H9 (cell line): Measurements from ENCODE around the gene CDH4. TPM values are rescaled to one million over a fixed set of nuclear protein-coding genes. Genes with fewer than 3 reads are reported as not detected.

ENCODE experiments used
- DNase-seq: peaks from one replicate; pipeline ENCODE4 v3.0.0-alpha.2; 2017
- H2AFZ ChIP-seq: one replicate; pipeline ENCODE4 v1.6.1; 2013; ENCODE audit warnings: mild to moderate bottlenecking, low read length, control low read depth, moderate library complexity
- H2AK5ac ChIP-seq: 2 replicates; pipeline ENCODE4 v1.6.1; 2013; ENCODE audit warnings: low read length, control low read depth, mixed read lengths; ENCODE audit not compliant: insufficient read length
- H2BK120ac ChIP-seq: one replicate; pipeline ENCODE4 v1.6.1; 2013; ENCODE audit warnings: low read depth, mild to moderate bottlenecking, low read length, control low read depth, inconsistent platforms; ENCODE audit not compliant: poor library complexity, severe bottlenecking
- H2BK12ac ChIP-seq: 2 replicates; pipeline ENCODE4 v1.6.1; 2013; ENCODE audit warnings: low read length, control low read depth, mixed read lengths, low read depth; ENCODE audit not compliant: insufficient read length
- H2BK15ac ChIP-seq: 2 replicates; pipeline ENCODE4 v1.6.1; 2013; ENCODE audit warnings: low read depth, low read length, control low read depth
- H2BK20ac ChIP-seq: one replicate; pipeline ENCODE4 v1.6.1; 2013; ENCODE audit warnings: low read depth, mild to moderate bottlenecking, low read length, control low read depth, inconsistent platforms; ENCODE audit not compliant: poor library complexity, severe bottlenecking
- H2BK5ac ChIP-seq: 2 replicates; pipeline ENCODE4 v1.6.1; 2013; ENCODE audit warnings: low read length, control low read depth, mixed read lengths; ENCODE audit not compliant: insufficient read length
- H3K14ac ChIP-seq: 2 replicates; pipeline ENCODE4 v1.6.1; 2013; ENCODE audit warnings: low read length, control low read depth; ENCODE audit not compliant: insufficient read depth
- H3K18ac ChIP-seq: 2 replicates; pipeline ENCODE4 v1.6.1; 2013; ENCODE audit warnings: low read depth, mild to moderate bottlenecking, mixed read lengths, low read length, control low read depth; ENCODE audit not compliant: insufficient read length
- H3K23ac ChIP-seq: 2 replicates; pipeline ENCODE4 v1.6.1; 2013; ENCODE audit warnings: low read length, control low read depth, mixed read lengths, low read depth; ENCODE audit not compliant: insufficient read length
- H3K23me2 ChIP-seq: 2 replicates; pipeline ENCODE4 v1.6.1; 2013; ENCODE audit warnings: low read depth, mild to moderate bottlenecking, mixed read lengths, low read length, control low read depth; ENCODE audit not compliant: insufficient read length, poor library complexity, severe bottlenecking
- H3K27ac ChIP-seq: 2 replicates; pipeline ENCODE4 v1.5.1; 2013; ENCODE audit warnings: low read length, control low read depth, mixed read lengths, low read depth; ENCODE audit not compliant: insufficient read length
- H3K27me3 ChIP-seq: 2 replicates; pipeline ENCODE4 v1.6.1; 2013; ENCODE audit warnings: low read length, control low read depth, inconsistent platforms; ENCODE audit not compliant: insufficient read depth
- H3K4ac ChIP-seq: 2 replicates; pipeline ENCODE4 v1.6.1; 2013; ENCODE audit warnings: low read depth, mild to moderate bottlenecking, control low read depth, inconsistent platforms, low read length, moderate library complexity
- H3K4me1 ChIP-seq: 2 replicates; pipeline ENCODE4 v1.6.1; 2013; ENCODE audit warnings: low read length, control low read depth, inconsistent platforms; ENCODE audit not compliant: insufficient read depth
- H3K4me2 ChIP-seq: 2 replicates; pipeline ENCODE4 v1.6.1; 2013; ENCODE audit warnings: low read length, control low read depth, mixed read lengths; ENCODE audit not compliant: insufficient read length, insufficient read depth
- H3K56ac ChIP-seq: 2 replicates; pipeline ENCODE4 v1.6.1; 2013; ENCODE audit warnings: low read depth, mild to moderate bottlenecking, mixed read lengths, low read length, control low read depth; ENCODE audit not compliant: insufficient read length
- H3K79me1 ChIP-seq: 2 replicates; pipeline ENCODE4 v1.6.1; 2013; ENCODE audit warnings: low read depth, mild to moderate bottlenecking, moderate library complexity, low read length, control low read depth, inconsistent platforms; ENCODE audit not compliant: insufficient read depth, poor library complexity, severe bottlenecking
- H3K79me2 ChIP-seq: 2 replicates; pipeline ENCODE4 v1.6.1; 2013; ENCODE audit warnings: low read length, control low read depth, inconsistent platforms; ENCODE audit not compliant: insufficient read depth
- H3K9ac ChIP-seq: 2 replicates; pipeline ENCODE4 v1.6.1; 2013; ENCODE audit warnings: low read length, control low read depth, mixed read lengths; ENCODE audit not compliant: insufficient read length; ENCODE audit errors: extremely low read depth
- H3K9me3 ChIP-seq: one replicate; pipeline ENCODE4 v1.6.1; 2013; ENCODE audit warnings: low read depth, low read length, inconsistent platforms; ENCODE audit not compliant: control insufficient read depth
- H3T11ph ChIP-seq: one replicate; pipeline ENCODE4 v1.6.1; 2013; ENCODE audit warnings: mild to moderate bottlenecking, low read length, control low read depth, inconsistent platforms
- H4K20me1 ChIP-seq: one replicate; pipeline ENCODE4 v1.6.1; 2013; ENCODE audit not compliant: control insufficient read depth, insufficient read length, insufficient read depth
- H4K5ac ChIP-seq: 2 replicates; pipeline ENCODE4 v1.6.1; 2013; ENCODE audit warnings: low read depth, mild to moderate bottlenecking, mixed read lengths, low read length, control low read depth; ENCODE audit not compliant: insufficient read length
- H4K8ac ChIP-seq: replicated peaks from 2 replicates; pipeline ENCODE4 v1.6.1; 2013; ENCODE audit warnings: low read length, control low read depth, mixed read lengths, low read depth; ENCODE audit not compliant: insufficient read length
- H4K91ac ChIP-seq: 2 replicates; pipeline ENCODE4 v1.6.1; 2013; ENCODE audit warnings: low read depth, mild to moderate bottlenecking, moderate library complexity, mixed read lengths, low read length, control low read depth; ENCODE audit not compliant: insufficient read length
- H3K27ac Mint-ChIP-seq, 3 experiments: 2 replicates in 2 of 3; 3 replicates in 1 of 3; pipeline ENCODE4 v1.8.0; 2020 to 2021; ENCODE audit warnings: mixed read lengths in 3 of 3, mild to moderate bottlenecking in 1 of 3, moderate library complexity in 1 of 3
- H3K27me3 Mint-ChIP-seq: 2 replicates; pipeline ENCODE4 v1.8.0; 2021; ENCODE audit warnings: low read depth, mild to moderate bottlenecking, moderate library complexity, mixed read lengths
- H3K36me3 Mint-ChIP-seq, 3 experiments: 2 replicates in 2 of 3; 3 replicates in 1 of 3; pipeline ENCODE4 v1.8.0; 2020 to 2021; ENCODE audit warnings: low read depth in 3 of 3, mixed read lengths in 3 of 3; ENCODE audit not compliant: insufficient read depth in 1 of 3
- H3K4me1 Mint-ChIP-seq, 2 experiments: 2 replicates each; pipeline ENCODE4 v1.8.0; 2020; ENCODE audit warnings: mixed read lengths in 2 of 2
- H3K4me3 Mint-ChIP-seq, 2 experiments: 2 replicates in 1 of 2; 3 replicates in 1 of 2; pipeline ENCODE4 v1.8.0; 2020 to 2021; ENCODE audit warnings: mild to moderate bottlenecking in 2 of 2, mixed read lengths in 2 of 2, moderate library complexity in 1 of 2
- H3K9me3 Mint-ChIP-seq, 2 experiments: 2 replicates in 1 of 2; 3 replicates in 1 of 2; pipeline ENCODE4 v1.8.0; 2020; ENCODE audit warnings: mild to moderate bottlenecking in 2 of 2, mixed read lengths in 2 of 2, moderate library complexity in 1 of 2
- CTCF ChIP-seq: fragments of 200-600 bp; sonication (generic); conservative IDR thresholded peaks from 3 replicates; pipeline ENCODE4 v1.8.0; 2021; ENCODE audit warnings: antibody characterized with exemption, mild to moderate bottlenecking
- WGBS: extraction: QIAGEN DNeasy Blood & Tissue Kit; methylation state at CpG from one replicate; pipeline ENCODE4 v1.1.7; 2013; ENCODE audit warnings: missing lambda C conversion rate, low lambda C conversion rate, mixed read lengths; ENCODE audit not compliant: insufficient read length; ENCODE audit errors: extremely low coverage; 5-methylcytosine and 5-hydroxymethylcytosine counted together
- total RNA-seq: library from RNA; stranded (reverse); gene quantifications from 2 replicates; pipeline ENCODE4 v1.2.1, GENCODE V29; 2021

CDH4 gene
- total RNA-seq, 1 experiment from 2014 or later, result 3.0 TPM

- Mint-ChIP-seq H3K9me3 (no peaks in the 10 kb centered on the region), H3K27ac (peak overlapping the region in 1 of 3 experiments; percentile 67; a peak in 1 of 7 replicates), H3K4me3 (no peak overlapping the region), H3K4me1 (peaks cover 14 to 18% of the 10 kb centered on the region in 2 experiments), H3K27me3 (peaks cover 14% of the 10 kb centered on the region), H3K36me3 (no peaks in the 10 kb centered on the region)
- no peaks in the 10 kb centered on the region for H3K9me3 ChIP-seq
- no peaks in the 10 kb centered on the region for H3K79me1 ChIP-seq
- no peak overlapping the region for H2BK12ac ChIP-seq
- H3K18ac ChIP-seq, result no peak overlapping the region
- H3K79me2 ChIP-seq, result no peaks in the 10 kb centered on the region
- no peak for DNase-seq
- no CpG with 5 or more reads among the region's 14 CpGs for WGBS
- no peak overlapping the region for H2AK5ac ChIP-seq
- H4K5ac ChIP-seq, result no peak overlapping the region
- H3K56ac ChIP-seq, result no peak overlapping the region
- H3K23ac ChIP-seq, result no peak overlapping the region
- H2AFZ ChIP-seq, result no peak overlapping the region
- H3K4ac ChIP-seq, result no peak overlapping the region
- no peak overlapping the region for H4K91ac ChIP-seq
- H3T11ph ChIP-seq, result no peak overlapping the region
- H3K4me2 ChIP-seq, result no peak overlapping the region
- no peaks in the 10 kb centered on the region; the same call in 1 of the 2 replicates for H3K4me1 ChIP-seq
- no peak overlapping the region for H2BK5ac ChIP-seq
- no peak overlapping the region; the same call in 1 of the 2 replicates for H3K14ac ChIP-seq
- H2BK15ac ChIP-seq, result no peak overlapping the region
- no peaks in the 10 kb centered on the region for H3K27me3 ChIP-seq
- no peak overlapping the region for H2BK120ac ChIP-seq
- no peak overlapping the region for H4K8ac ChIP-seq
- no peak for TF ChIP-seq CTCF
- no peaks in the 10 kb centered on the region for H3K23me2 ChIP-seq
- no peak overlapping the region for H3K9ac ChIP-seq
- H4K20me1 ChIP-seq, result no peaks in the 10 kb centered on the region
- H2BK20ac ChIP-seq, result no peak overlapping the region
- H3K27ac ChIP-seq, result no peak overlapping the region
Measured at GRCh38 chr20:61300293-61300692, 48.2 kb downstream of the CDH4 start.
